Subcutaneous adipose tissue (tissue), 4 donors: ENCODE data around the gene ZNF839. TPM values are rescaled to one million over a fixed set of nuclear protein-coding genes. Genes with fewer than 3 reads are reported as not detected.

Experiments used
- total RNA-seq, 4 donors: library from RNA; depleted of rRNA; stranded (reverse); fragments of >200 nt; gene quantifications; one replicate each; pipeline ENCODE4 v1.1.0, GENCODE V29; 2016
- TF ChIP-seq, protein P1 (sequence below): fragments of 450-650 bp; IDR thresholded peaks from one replicate; pipeline ENCODE4 v1.5.1; 2016; ENCODE audit warnings: low read depth, mild to moderate bottlenecking, control low read depth, antibody characterized with exemption, moderate library complexity

ZNF839 gene
- total RNA-seq, 4 donors from 2014 or later, result 7.3 to 17.7 (median 8.9) TPM

DNA sequence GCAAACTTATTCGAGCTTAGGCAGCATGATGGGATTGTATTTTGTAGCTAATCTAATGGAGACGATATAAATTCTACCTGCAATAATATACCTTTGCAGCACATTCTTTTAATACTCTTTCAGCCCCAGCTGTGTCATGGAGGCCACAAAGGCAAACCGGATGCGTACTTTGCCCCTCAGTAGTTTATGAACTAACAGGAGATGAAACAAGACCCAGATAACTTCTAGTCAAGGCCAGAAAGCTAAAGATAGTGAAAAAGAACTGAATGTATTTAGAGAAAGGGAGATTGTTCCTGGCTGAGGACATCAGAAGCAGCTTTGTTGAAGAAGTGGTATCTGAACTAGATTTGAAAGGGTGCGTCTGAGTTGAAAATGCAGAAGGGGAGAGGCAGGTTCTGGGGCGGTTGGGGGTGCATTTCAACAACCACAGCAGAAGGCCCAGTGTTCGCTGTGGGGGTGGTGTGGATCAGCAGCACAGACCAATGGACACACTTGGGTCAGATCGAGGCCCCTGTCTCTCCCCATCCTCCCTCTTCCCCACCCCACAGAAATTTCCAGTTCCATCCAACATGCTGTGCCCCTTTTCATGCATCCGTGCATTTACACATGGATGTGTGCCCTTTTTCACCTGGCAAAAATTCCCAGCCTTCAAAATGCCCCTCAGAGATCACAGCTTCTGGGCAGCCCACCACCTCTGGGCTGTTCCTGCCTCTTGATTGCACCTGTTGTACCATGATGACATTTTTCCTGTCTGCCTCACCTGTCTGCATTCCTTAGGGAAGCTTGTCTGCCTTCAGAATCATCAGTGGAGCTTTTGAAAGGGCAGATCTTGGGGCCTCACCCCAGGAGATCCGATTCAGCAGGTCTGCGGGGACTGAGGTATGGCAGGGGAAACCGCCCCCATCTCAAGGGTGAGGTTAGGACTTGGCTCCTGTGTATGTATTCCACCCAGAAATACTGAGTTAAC is 2.2 kb downstream of the ZNF839 start:
- TF ChIP-seq, protein P1, sequence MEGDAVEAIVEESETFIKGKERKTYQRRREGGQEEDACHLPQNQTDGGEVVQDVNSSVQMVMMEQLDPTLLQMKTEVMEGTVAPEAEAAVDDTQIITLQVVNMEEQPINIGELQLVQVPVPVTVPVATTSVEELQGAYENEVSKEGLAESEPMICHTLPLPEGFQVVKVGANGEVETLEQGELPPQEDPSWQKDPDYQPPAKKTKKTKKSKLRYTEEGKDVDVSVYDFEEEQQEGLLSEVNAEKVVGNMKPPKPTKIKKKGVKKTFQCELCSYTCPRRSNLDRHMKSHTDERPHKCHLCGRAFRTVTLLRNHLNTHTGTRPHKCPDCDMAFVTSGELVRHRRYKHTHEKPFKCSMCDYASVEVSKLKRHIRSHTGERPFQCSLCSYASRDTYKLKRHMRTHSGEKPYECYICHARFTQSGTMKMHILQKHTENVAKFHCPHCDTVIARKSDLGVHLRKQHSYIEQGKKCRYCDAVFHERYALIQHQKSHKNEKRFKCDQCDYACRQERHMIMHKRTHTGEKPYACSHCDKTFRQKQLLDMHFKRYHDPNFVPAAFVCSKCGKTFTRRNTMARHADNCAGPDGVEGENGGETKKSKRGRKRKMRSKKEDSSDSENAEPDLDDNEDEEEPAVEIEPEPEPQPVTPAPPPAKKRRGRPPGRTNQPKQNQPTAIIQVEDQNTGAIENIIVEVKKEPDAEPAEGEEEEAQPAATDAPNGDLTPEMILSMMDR, result no peak

DNA sequence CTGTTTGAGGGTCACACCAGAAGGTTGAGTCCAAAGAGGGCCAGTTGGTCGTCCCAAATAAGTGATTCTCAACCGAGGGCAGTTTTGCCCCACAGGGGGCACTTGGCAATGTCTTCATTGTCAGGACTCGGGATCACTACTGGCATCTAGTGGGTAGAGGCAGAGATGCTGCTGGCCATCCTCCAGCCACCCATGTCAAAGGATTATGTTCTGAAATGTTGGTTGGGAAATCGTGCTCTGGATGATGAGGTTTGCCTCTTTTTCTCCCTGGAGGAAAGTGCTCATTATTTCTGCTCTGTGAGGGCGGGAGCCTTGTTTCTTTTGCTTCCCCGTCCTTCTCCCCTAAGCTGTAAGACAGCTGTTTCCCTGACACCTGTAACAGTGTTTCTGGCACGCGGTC is 3.6 kb downstream of the ZNF839 start:
- TF ChIP-seq, protein P1, result no peak

DNA sequence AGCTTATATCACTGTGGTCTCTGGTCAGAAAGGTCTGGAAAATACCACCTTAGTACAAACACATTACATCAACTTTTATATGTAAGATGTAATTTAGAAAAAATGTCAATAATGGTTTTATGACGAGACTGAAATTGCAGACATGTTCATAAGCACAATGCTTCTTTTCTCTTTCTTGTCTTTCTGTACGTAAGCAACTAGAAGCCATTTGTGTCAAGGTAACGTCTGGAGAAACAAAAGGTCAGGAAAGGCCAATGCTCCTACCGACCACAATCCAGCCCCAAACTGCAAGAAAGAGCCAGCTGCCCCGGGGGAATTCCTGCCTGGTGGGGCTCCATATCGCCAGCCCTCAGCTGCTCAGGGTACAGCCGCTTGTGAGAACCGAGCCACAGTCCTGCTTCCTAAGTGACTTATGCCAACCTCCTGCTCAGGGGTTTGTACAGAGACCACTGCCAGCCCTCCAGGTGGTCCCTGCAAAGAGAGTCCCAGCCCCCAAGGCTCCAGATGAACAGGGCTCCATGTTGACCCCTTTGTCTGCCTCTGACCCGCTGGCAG is 6.3 kb downstream of the ZNF839 start:
- TF ChIP-seq, protein P1, result no peak

DNA sequence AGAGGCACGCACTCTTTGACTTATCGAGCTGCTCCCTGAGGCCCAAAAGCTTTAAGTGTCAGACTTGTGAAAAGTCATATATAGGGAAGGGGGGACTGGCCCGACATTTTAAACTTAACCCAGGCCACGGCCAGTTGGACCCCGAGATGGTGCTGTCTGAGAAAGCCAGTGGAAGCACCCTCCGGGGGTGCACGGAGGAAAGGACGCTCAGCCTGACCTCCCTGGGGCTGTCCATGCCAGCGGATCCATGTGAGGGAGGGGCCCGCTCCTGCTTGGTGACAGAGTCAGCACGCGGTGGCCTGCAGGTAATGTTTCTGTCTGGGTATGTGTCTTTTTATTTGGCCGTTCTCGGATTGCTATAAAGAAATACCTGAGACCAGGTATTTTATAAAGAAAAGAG is 7.0 kb downstream of the ZNF839 start:
- TF ChIP-seq, protein P1, result no peak

DNA sequence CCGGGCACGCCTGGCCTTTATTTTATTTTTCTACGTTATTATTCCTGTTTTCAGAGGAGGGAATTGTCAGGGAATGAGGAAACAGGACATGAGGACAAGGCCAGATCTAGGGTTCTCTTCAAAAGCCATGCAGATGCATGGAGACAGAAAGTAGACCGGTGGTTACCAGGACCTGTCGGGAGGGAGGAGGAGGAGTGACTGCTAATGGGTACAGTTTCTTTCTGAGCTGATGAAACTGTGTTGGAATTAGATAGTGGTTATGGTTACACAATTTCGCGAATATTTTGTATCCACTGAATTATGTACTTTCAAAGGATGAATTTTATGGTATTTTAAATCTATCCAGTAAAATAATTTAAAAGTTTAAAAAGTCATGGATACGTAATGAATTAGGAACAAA is 11.3 kb downstream of the ZNF839 start:
- TF ChIP-seq, protein P1, result no peak

DNA sequence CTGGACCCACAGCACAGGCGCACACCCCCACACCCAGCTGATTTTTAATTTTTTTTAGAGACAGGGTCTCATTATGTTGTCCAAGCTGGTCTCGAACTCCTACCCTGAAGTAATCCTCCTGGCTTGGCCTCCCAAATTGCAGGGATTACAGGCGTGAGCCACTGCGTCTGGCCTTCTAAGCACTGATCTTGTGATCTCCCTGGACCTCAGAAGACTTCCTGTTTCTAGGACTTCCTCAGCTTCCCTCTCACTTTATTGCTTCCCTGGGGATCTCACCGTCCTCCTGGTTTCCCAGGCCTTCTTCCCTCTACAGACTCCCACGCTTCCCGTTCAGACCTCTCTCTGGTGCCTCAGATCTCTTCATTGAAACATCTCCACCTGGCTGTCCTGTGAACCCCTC is 13.8 kb downstream of the ZNF839 start:
- TF ChIP-seq, protein P1, result no peak

DNA sequence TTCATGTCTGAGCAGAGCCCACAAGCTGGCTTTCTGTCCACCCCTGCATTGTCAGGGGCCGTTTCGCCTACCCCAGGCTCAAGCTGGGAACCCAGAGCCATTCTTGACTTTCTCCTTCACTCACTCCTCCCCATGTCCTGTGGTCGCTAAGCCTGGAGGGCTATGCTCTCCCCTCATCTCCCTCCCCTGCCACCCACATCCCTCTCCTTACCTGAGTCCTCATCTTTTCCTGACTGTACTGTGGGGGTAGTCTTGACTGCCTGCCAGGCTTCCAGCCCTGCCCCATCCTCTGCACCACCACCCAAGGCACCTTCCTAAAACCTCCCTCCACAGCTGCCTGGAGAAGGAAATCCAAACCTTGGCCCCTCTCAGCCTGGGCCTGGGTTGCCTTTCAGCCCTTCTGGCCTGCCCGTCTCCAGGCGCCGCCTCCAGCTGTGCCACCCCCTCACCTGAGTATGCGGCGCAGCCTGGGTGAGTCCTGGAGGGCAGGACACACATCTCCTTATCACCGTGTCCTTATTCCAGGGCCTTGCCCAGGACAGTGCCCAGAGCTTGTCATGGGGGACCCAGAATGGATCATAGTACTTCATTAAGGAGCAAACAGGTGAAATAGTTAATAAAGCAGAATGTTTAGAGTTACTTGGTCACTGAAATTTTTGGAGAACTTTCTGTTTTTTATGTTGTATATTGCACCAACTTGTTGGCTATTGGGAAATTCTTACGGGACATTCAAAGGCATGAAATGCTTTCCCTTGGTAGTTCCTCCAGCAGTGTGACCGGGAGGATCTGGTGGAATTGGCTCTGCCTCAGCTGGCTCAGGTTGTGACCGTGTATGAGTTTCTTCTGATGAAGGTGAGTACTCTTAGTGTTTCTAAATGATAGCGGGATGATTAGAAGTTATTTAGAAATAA is 14.5 kb downstream of the ZNF839 start:
- TF ChIP-seq, protein P1, result no peak
